CD4-positive, alpha-beta T cell treated with Interleukin-15 for 1 hour (primary cell): ENCODE data around the gene FOXP3.

ENCODE experiments used
- DNase-seq: peaks from one replicate; pipeline ENCODE4 v3.0.0-alpha.2; 2020

Gene FOXP3

GRCh38 chrX:49212861-49213260, 51.6 kb downstream of the FOXP3 start:
- no peak for DNase-seq

GRCh38 chrX:49212209-49212608, 52.3 kb downstream of the FOXP3 start:
- no peak for DNase-seq

- no peak for DNase-seq
Observed at GRCh38 chrX:49211074-49211473, 53.4 kb downstream of the FOXP3 start.

- no peak for DNase-seq
Observed at GRCh38 chrX:49210406-49210805, 54.1 kb downstream of the FOXP3 start.

GRCh38 chrX:49209434-49210251, 54.9 kb downstream of the FOXP3 start:
- DNase-seq: no peak

GRCh38 chrX:49208399-49208798, 56.1 kb downstream of the FOXP3 start:
- DNase-seq: no peak

- DNase-seq: no peak
Observed at GRCh38 chrX:49206543-49206942, 58.0 kb downstream of the FOXP3 start.

GRCh38 chrX:49205443-49205842, 59.1 kb downstream of the FOXP3 start:
- DNase-seq: no peak

- DNase-seq: no peak
Observed at GRCh38 chrX:49204709-49205108, 59.8 kb downstream of the FOXP3 start.

- no peak for DNase-seq
Observed at GRCh38 chrX:49204017-49204416, 60.5 kb downstream of the FOXP3 start.

- no peak for DNase-seq
Observed at GRCh38 chrX:49203536-49203935, 61.0 kb downstream of the FOXP3 start.

- no peak for DNase-seq
Observed at GRCh38 chrX:49202022-49202421, 62.5 kb downstream of the FOXP3 start.
